Eye (tissue), 1 donor: ENCODE results near the gene INTS3.

Source experiments
- DNase-seq: peaks from one replicate; pipeline ENCODE4 v3.0.0-alpha.2; 2015

The INTS3 gene

DNA sequence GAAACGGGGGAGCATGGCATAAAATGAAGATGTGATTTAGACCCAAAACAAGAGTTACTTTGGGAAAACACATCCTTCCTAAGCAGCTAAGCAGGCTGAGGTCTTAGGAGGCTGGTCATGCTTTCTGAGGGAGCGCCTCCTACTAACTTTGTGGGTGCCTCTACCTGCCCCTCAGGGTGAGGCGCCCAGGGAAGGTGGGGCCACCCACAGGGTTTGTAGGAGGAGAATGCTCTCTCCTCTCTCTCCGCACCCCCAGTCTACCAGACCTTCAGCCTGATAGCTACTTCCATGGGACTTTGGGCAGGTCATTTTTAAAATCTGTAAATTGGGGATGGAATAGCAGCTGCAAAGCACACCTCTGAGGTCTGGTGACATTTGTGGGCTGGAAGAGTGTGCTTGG, 71.2 kb downstream of the INTS3 start:
- DNase-seq = no peak

- no peak for DNase-seq
Observed at GRCh38 chr1:153799566-153800465, 72.0 kb downstream of the INTS3 start.

- DNase-seq = no peak
Observed at GRCh38 chr1:153800516-153800915, 72.7 kb downstream of the INTS3 start.

DNA sequence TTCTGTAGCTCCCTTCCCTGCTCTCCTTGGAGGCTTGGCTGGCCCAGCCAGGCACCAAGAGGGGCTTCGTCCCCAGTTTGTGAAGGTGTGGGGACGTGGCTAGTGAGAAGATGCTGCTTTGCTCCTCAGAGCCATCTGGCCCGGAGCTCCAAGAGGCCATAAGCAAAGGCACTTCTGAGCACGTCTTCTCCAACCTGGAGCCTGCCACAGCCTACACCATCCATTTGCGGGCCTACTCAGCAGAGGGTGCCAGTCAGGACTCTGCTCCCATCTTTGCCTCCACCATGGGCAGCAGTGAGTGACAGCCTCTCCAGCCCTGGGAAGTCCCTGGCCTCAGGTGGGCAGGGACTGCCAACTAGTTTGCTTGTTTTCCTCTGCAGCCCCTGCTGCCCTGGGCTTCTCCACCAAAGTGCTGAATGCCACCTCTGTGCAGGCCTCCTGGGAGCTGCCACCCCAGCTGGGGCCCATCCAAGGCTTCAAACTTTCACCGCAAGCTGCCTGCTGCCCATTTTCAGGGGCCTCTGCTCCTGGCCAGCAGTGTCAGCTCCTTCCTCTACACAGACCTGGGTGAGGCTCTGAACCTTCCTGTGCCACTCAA, 73.3 kb downstream of the INTS3 start:
- DNase-seq = no peak

DNA sequence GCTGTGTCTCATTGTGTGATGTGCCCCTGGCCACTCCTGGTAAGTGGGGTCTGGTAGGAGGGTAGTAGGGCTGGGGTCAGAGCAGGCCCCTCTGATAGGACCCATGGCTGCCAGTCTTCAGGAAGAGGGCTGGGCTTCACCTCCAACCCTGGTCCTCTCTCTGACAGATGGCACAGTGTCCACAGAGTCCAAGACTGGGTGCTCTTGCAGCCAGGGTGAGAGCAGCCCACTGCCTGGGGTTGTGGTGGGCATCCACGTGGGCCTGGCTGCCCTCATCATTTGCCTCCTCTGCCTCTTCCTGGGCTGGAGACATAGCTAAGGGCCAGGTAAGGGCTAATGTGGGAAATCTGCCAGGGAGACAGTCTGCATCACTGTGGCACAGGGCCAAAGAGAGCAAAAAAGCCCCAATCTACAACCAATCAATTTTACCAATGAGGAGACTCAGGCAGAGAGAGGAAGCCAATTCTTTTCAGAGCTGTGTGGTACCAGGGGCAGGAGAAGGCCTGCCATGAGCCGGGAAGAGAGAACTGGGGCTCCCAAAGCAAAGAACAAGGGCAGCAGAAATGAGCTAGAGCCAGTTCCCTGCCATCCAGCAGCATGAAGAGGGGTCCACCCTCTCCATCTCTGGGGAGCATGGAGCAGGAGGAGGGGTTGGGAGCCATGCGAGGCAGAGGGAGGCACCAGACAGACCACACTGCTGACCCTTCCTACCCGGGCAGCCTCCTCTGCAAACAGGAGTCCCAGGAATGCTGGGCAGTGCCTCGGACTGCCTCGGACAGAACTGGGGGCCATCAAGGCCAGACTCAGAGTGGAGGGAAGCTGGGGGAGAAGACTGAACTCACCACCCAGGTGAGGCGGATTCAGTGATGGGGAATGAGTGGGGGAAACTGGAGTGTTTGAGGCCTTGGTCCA, 74.2 kb downstream of the INTS3 start:
- no peak for DNase-seq

GRCh38 chr1:153803470-153804056, 75.7 kb downstream of the INTS3 start:
- DNase-seq = no peak

- DNase-seq = no peak
Observed at GRCh38 chr1:153804112-153804511, 76.3 kb downstream of the INTS3 start.

DNA sequence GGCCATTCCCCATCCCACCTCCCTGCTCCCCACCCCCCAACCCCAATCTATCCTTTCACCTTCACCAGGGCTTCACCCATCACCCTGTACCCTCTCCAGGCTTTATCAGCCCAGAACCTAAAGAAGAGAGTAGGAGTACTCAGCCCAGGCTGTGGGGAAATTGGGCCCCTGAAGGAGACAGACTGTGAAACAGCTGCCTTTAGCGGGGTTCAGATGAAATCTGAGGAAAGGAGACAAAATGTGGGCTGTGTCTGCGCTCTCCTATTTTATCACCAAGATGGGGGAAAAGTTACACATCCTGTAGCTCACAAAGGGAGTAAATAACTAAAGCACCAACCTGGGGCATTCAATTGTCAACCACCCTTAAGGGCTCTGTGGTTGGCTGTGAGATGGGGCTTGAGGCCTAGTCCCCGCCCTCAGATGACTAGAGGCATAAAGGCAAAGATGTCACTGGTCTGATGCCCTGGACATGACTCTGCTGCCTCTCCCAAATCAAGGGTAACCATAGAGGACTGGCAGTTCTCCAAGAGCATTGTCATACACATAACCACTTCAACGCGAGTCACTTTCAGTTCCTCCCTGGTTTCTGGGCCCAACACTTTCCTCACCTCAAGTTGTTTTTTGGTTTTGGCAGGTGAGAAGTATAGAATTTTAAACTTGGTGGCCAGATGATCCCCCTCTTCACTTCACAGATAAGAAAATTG, 77.3 kb downstream of the INTS3 start:
- no peak for DNase-seq

- no peak for DNase-seq
Observed at GRCh38 chr1:153805886-153806719, 78.3 kb downstream of the INTS3 start.

DNA sequence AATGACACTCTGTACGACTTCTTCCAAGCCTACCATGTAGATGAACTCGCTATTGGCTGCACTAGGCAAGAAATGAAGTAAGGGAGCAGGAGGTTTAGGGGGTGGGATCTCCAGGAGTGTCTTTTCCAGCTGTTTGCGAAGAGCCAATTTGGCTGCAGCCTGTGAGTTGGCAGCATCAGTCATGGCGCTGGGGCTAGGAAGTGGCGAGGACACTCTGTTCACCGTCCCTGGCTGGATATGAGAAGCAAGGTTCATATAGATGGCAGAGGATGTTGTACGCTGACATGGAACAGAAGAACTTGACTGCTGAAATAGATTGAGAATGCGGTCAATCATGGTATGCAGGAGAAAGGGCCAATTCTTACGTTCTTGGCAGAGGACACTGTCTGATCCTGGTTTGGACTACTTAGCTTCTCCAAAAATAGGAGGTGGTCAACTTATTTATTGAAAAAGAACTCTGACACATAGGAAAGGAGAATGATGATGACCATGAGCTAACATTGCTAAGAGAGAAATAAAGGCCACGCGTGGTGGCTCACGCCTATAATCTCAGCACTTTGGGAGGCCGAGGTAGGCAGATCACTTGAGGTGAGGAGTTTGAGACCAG, 88.5 kb downstream of the INTS3 start:
- no peak for DNase-seq

DNA sequence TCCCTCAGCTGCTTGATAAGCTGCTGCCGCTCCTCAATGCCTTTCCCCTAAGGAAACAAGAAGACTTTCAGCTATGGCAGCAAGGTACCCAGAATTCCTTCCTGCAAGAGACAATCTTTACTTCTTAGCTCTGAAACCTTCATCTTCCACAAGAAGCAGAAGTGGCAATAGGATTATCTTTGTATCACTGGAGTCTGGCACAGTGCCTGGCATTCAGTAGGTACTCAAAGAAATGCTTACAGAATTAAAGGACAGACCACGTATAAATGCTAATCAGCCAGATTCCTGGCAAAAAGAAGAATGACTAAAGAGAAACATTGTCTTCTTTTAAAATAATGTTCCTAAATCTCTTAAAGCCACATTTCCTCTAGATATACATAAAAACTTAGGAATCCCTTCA, 91.0 kb downstream of the INTS3 start:
- DNase-seq = no peak
